NCI-H1048 (cell line): Measurements from ENCODE around the gene TINAG.

Experiments used
- DNase-seq: peaks from one replicate; lab custom pipeline; 2025; lab: John Stamatoyannopoulos, UW

Gene TINAG

GRCh38 chr6:54427396-54427937, 119.2 kb downstream of the TINAG start:
- DNase-seq: no peak

- no peak for DNase-seq
Observed at GRCh38 chr6:54428431-54428830, 120.2 kb downstream of the TINAG start.

GRCh38 chr6:54431466-54431865, 123.2 kb downstream of the TINAG start:
- DNase-seq: no peak
